H1 (cell line): Measurements from ENCODE around the gene CAMKMT. TPM values are rescaled to one million over a fixed set of nuclear protein-coding genes. Genes with fewer than 3 reads are reported as not detected.

ENCODE experiments used
- CTCF ChIA-PET: fragments of 300-600 bp; sonication (Branson Sonifier 250); formaldehyde crosslinking; loops from one replicate; lab custom pipeline; 2021; ENCODE audit not compliant: partially characterized antibody; lab: Charles Lee
- POLR2A ChIA-PET: fragments of 300-600 bp; sonication (Branson Sonifier 250); formaldehyde crosslinking; loops from one replicate; lab custom pipeline; 2021; ENCODE audit warnings: inconsistent platforms; ENCODE audit not compliant: partially characterized antibody; lab: Charles Lee
- DNase-seq, 2 experiments: peaks; one replicate each; pipeline versions ENCODE4 v3.0.0 to v3.0.0-alpha.2; 2010 to 2022; ENCODE audit warnings: low spot score in 2 of 2, low read depth in 1 of 2, mixed read lengths in 1 of 2
- FAIRE-seq: peaks from 2 replicates; lab custom pipeline; 2011; peaks lifted over from hg19 to GRCh38; lab: Jason Lieb, UNC
- H2AFZ ChIP-seq: 2 replicates; pipeline ENCODE4 v1.8.1; 2012; ENCODE audit warnings: low read length, inconsistent platforms
- H2AK5ac ChIP-seq: 2 replicates; pipeline ENCODE4 v1.6.1; 2013; ENCODE audit warnings: low read depth, low read length
- H2BK120ac ChIP-seq: replicated peaks from 2 replicates; pipeline ENCODE3; 2013; ENCODE audit warnings: low read depth, low read length, inconsistent platforms
- H2BK12ac ChIP-seq: 2 replicates; pipeline ENCODE4 v1.6.1; 2013; ENCODE audit warnings: low read depth, low read length
- H2BK15ac ChIP-seq: 2 replicates; pipeline ENCODE4 v1.6.1; 2013; ENCODE audit warnings: low read length
- H2BK20ac ChIP-seq: 2 replicates; pipeline ENCODE4 v1.6.1; 2013; ENCODE audit warnings: low read length
- H2BK5ac ChIP-seq: 2 replicates; pipeline ENCODE4 v1.6.1; 2013; ENCODE audit warnings: low read depth, low read length
- H3K14ac ChIP-seq: 2 replicates; pipeline ENCODE4 v1.6.1; 2013; ENCODE audit warnings: inconsistent platforms; ENCODE audit not compliant: insufficient read length
- H3K18ac ChIP-seq: 2 replicates; pipeline ENCODE4 v1.6.1; 2013; ENCODE audit warnings: low read length; ENCODE audit errors: extremely low read depth
- H3K23ac ChIP-seq: 2 replicates; pipeline ENCODE4 v1.6.1; 2013; ENCODE audit warnings: inconsistent platforms; ENCODE audit not compliant: insufficient read length
- H3K23me2 ChIP-seq: 2 replicates; pipeline ENCODE4 v1.6.1; 2013; ENCODE audit warnings: low read depth, low read length
- H3K27ac ChIP-seq: 2 replicates; pipeline ENCODE4 v1.6.1; 2011; ENCODE audit warnings: low read depth, low read length, inconsistent platforms
- H3K27me3 ChIP-seq, 4 experiments: replicated peaks in 1 of 4; 1 replicate in 1 of 4; 2 replicates in 3 of 4; pipeline versions ENCODE4 v1.6.1 to v1.8.1; 2011 to 2013; ENCODE audit warnings: low read length in 3 of 4, mild to moderate bottlenecking in 3 of 4, inconsistent platforms in 2 of 4, mixed read lengths in 2 of 4, moderate library complexity in 1 of 4; ENCODE audit not compliant: control insufficient read depth in 3 of 4, insufficient read depth in 3 of 4; ENCODE audit errors: extremely low read depth in 1 of 4
- H3K36me3 ChIP-seq, 4 experiments: 2 replicates each; pipeline versions ENCODE4 v1.6.1 to v1.8.1; 2011 to 2013; ENCODE audit warnings: mild to moderate bottlenecking in 4 of 4, low read length in 3 of 4, moderate library complexity in 2 of 4, control low read depth in 1 of 4, inconsistent platforms in 1 of 4; ENCODE audit not compliant: insufficient read depth in 4 of 4, control insufficient read depth in 2 of 4
- H3K4ac ChIP-seq: replicated peaks from 2 replicates; pipeline ENCODE3; 2013; ENCODE audit warnings: low read length, low read depth, mixed read lengths, inconsistent platforms; ENCODE audit not compliant: insufficient read length
- H3K4me1 ChIP-seq, 4 experiments: replicated peaks in 1 of 4; 1 replicate in 1 of 4; 2 replicates in 3 of 4; pipeline versions ENCODE4 v1.6.1 to v1.8.1; 2011 to 2013; ENCODE audit warnings: low read length in 3 of 4, inconsistent platforms in 2 of 4, mixed read lengths in 1 of 4; ENCODE audit not compliant: insufficient read depth in 4 of 4, control insufficient read depth in 3 of 4
- H3K4me2 ChIP-seq, 2 experiments: 2 replicates each; pipeline versions ENCODE4 v1.6.1 to v1.8.1; 2011 to 2013; ENCODE audit warnings: low read depth in 2 of 2, low read length in 2 of 2, control low read depth in 1 of 2, inconsistent platforms in 1 of 2, mild to moderate bottlenecking in 1 of 2; ENCODE audit not compliant: insufficient read depth in 1 of 2
- H3K4me3 ChIP-seq, 4 experiments: fragments of 200-600, 300-600 bp in 1 of 4; sonication (generic), shearing (Covaris generic), sonication (Bioruptor Twin) in 1 of 4; 2 replicates each; pipeline versions ENCODE4 v1.5.1 to v1.8.1; 2011 to 2016; ENCODE audit warnings: low read length in 4 of 4, low read depth in 3 of 4, control low read depth in 2 of 4, inconsistent platforms in 2 of 4, mild to moderate bottlenecking in 2 of 4, mixed read lengths in 1 of 4, moderate library complexity in 1 of 4; ENCODE audit not compliant: insufficient read depth in 2 of 4; ENCODE audit errors: extremely low read depth in 1 of 4
- H3K56ac ChIP-seq: replicated peaks from 2 replicates; pipeline ENCODE3; 2013; ENCODE audit warnings: low read depth, mild to moderate bottlenecking, mixed read lengths, low read length, inconsistent platforms; ENCODE audit not compliant: insufficient read length
- H3K79me1 ChIP-seq: 2 replicates; pipeline ENCODE4 v1.6.1; 2013; ENCODE audit warnings: low read depth, low read length, control low read depth
- H3K79me2 ChIP-seq, 2 experiments: 2 replicates each; pipeline versions ENCODE4 v1.6.1 to v1.8.1; 2012 to 2013; ENCODE audit warnings: low read length in 2 of 2, mild to moderate bottlenecking in 2 of 2, inconsistent platforms in 1 of 2; ENCODE audit not compliant: insufficient read depth in 2 of 2, control insufficient read depth in 1 of 2
- H3K9ac ChIP-seq, 4 experiments: replicated peaks in 1 of 4; 1 replicate in 1 of 4; 2 replicates in 3 of 4; pipeline versions ENCODE4 v1.6.1 to v1.8.1; 2011 to 2013; ENCODE audit warnings: low read depth in 3 of 4, low read length in 3 of 4, control low read depth in 2 of 4, mild to moderate bottlenecking in 2 of 4, moderate library complexity in 2 of 4, inconsistent platforms in 1 of 4; ENCODE audit errors: extremely low read depth in 1 of 4
- H3K9me3 ChIP-seq, 2 experiments: 2 replicates each; pipeline versions ENCODE4 v1.6.1 to v1.8.1; 2012 to 2013; ENCODE audit warnings: mild to moderate bottlenecking in 2 of 2, moderate library complexity in 2 of 2, control low read depth in 1 of 2, inconsistent platforms in 1 of 2, low read depth in 1 of 2, low read length in 1 of 2, mixed read lengths in 1 of 2; ENCODE audit not compliant: insufficient read depth in 2 of 2
- H4K20me1 ChIP-seq, 2 experiments: replicated peaks in 1 of 2; 2 replicates each; pipeline versions ENCODE3 to v1.8.1; 2011 to 2013; ENCODE audit warnings: inconsistent platforms in 2 of 2, low read length in 2 of 2, mild to moderate bottlenecking in 1 of 2; ENCODE audit not compliant: insufficient read depth in 2 of 2, control insufficient read depth in 1 of 2
- H4K5ac ChIP-seq: 2 replicates; pipeline ENCODE4 v1.6.1; 2013; ENCODE audit warnings: low read length, low read depth, mixed read lengths, inconsistent platforms; ENCODE audit not compliant: insufficient read length
- H4K8ac ChIP-seq: 2 replicates; pipeline ENCODE4 v1.8.0; 2013; ENCODE audit warnings: mild to moderate bottlenecking, moderate library complexity, low read length, inconsistent platforms; ENCODE audit not compliant: insufficient read depth; ENCODE audit errors: extremely low read depth
- H4K91ac ChIP-seq: replicated peaks from 2 replicates; pipeline ENCODE3; 2013; ENCODE audit warnings: low read length, mixed read lengths, inconsistent platforms; ENCODE audit not compliant: insufficient read length
- ATF3 ChIP-seq: IDR thresholded peaks from 2 replicates; pipeline ENCODE4 v1.6.1; 2011; ENCODE audit warnings: low read depth, mild to moderate bottlenecking, low read length; ENCODE audit not compliant: insufficient read depth
- BACH1 ChIP-seq: IDR thresholded peaks from 2 replicates; pipeline ENCODE4 v1.6.1; 2012; ENCODE audit warnings: low read length, improper control_type of control experiment
- JUND ChIP-seq: IDR thresholded peaks from 2 replicates; pipeline ENCODE4 v1.6.1; 2011; ENCODE audit warnings: mild to moderate bottlenecking, improper control_type of control experiment, low read length
- KDM4A ChIP-seq: IDR thresholded peaks from one replicate; pipeline ENCODE4 v1.7.1; 2012; ENCODE audit warnings: low read depth, mild to moderate bottlenecking, moderate library complexity, low read length, inconsistent platforms; ENCODE audit not compliant: severe bottlenecking
- KDM5A ChIP-seq: fragments of 200-600 bp; IDR thresholded peaks from 2 replicates; pipeline ENCODE4 v1.7.1; 2012; ENCODE audit warnings: mild to moderate bottlenecking, low read length, inconsistent platforms, mixed read lengths
- NANOG ChIP-seq: IDR thresholded peaks from 2 replicates; pipeline ENCODE4 v1.6.1; 2011; ENCODE audit warnings: low read length, low read depth, mild to moderate bottlenecking, inconsistent platforms; ENCODE audit not compliant: insufficient read depth, poor library complexity, severe bottlenecking
- POU5F1 ChIP-seq: IDR thresholded peaks from 2 replicates; pipeline ENCODE4 v1.6.1; 2011; ENCODE audit warnings: low read depth, mild to moderate bottlenecking, low read length, moderate library complexity
- SIRT6 ChIP-seq: IDR thresholded peaks from one replicate; pipeline ENCODE4 v1.7.1; 2012; ENCODE audit warnings: low read length, inconsistent platforms
- SRF ChIP-seq: IDR thresholded peaks from 2 replicates; pipeline ENCODE4 v1.6.1; 2011; ENCODE audit warnings: mild to moderate bottlenecking, low read depth, low read length, moderate library complexity
- SUZ12 ChIP-seq: fragments of 200-600 bp; sonication (generic); IDR thresholded peaks from 2 replicates; pipeline ENCODE4 v1.6.1; 2012; ENCODE audit warnings: mild to moderate bottlenecking, inconsistent platforms, low read length, moderate library complexity, mixed read lengths
- TAF7 ChIP-seq: optimal IDR thresholded peaks from 2 replicates; pipeline ENCODE3; 2011; ENCODE audit warnings: low read depth, mild to moderate bottlenecking, inconsistent platforms, low read length, moderate library complexity, borderline replicate concordance
- YY1 ChIP-seq: IDR thresholded peaks from 2 replicates; pipeline ENCODE4 v1.6.1; 2011; ENCODE audit warnings: low read depth, mild to moderate bottlenecking, low read length
- ZNF274 ChIP-seq: IDR thresholded peaks from 2 replicates; pipeline ENCODE4 v1.7.0; 2012; ENCODE audit warnings: low read length, borderline replicate concordance; ENCODE audit errors: extremely low read depth
- WGBS, 2 experiments: shearing (Covaris generic) in 1 of 2; methylation state at CpG; one replicate each; pipeline versions ENCODE4 v1.1.6 to v1.1.7; 2013 to 2015; ENCODE audit warnings: low lambda C conversion rate in 2 of 2, mixed read lengths in 2 of 2, inconsistent platforms in 1 of 2, low coverage in 1 of 2, missing lambda C conversion rate in 1 of 2; ENCODE audit not compliant: insufficient replicate concordance in 2 of 2, insufficient coverage in 1 of 2, insufficient read length in 1 of 2; ENCODE audit errors: extremely low coverage in 1 of 2, missing lambda C conversion rate in 1 of 2; 5-methylcytosine and 5-hydroxymethylcytosine counted together
- polyA plus RNA-seq, 7 experiments: library from polyadenylated mRNA; depleted of rRNA in 3 of 7; stranded (reverse) in 5 of 7; unstranded in 2 of 7; fragments of >200 nt in 5 of 7; fragments of 200-250 nt in 2 of 7; gene quantifications; 1 replicate in 5 of 7; 2 replicates in 1 of 7; 4 replicates in 1 of 7; pipeline versions ENCODE4 v1.2.1 to v1.2.3, GENCODE V29; 2011 to 2013; ENCODE audit warnings: missing spikeins in 2 of 7, mixed read lengths in 2 of 7
- total RNA-seq: library from RNA; stranded (reverse); fragmentation: NEBNext Ultra II Directional; extraction: Animal tissue kit (Norgen Biotek cat#: 25700); gene quantifications from 2 replicates; pipeline ENCODE4 v1.2.1, GENCODE V29; 2021

CAMKMT gene
- total and polyA plus RNA-seq, 2 of the 8 experiments (the other 6 are each of a cell fraction or from before 2014, with no cell fraction given): 14.7 to 22.4 TPM

- Histone ChIP-seq H3K4me1 (peaks cover 3 to 9% (median 5%) of the 10 kb centered on the region in 4 experiments; a peak in 4 of 7 replicates), H3K79me2 (no peaks in the 10 kb centered on the region), H2AFZ (no peak overlapping the region), H4K91ac (no peak overlapping the region), H3K23ac (no peak overlapping the region), H2BK20ac (no peak overlapping the region), H3K4me2 (no peak overlapping the region), H3K4me3 (no peak overlapping the region), H3K14ac (no peak overlapping the region), H2AK5ac (no peak overlapping the region), H3K9me3 (no peaks in the 10 kb centered on the region), H4K5ac (no peak overlapping the region), H3K27me3 (no peaks in the 10 kb centered on the region; a peak in 2 of 7 replicates), H3K23me2 (no peaks in the 10 kb centered on the region), H3K18ac (no peak overlapping the region), H2BK15ac (no peak overlapping the region), H3K79me1 (no peaks in the 10 kb centered on the region), H2BK12ac (no peak overlapping the region), H2BK5ac (no peak overlapping the region), H3K56ac (no peak overlapping the region), H3K4ac (no peak overlapping the region), H4K8ac (no peak overlapping the region), H4K20me1 (no peaks in the 10 kb centered on the region), H3K36me3 (no peaks in the 10 kb centered on the region), H3K9ac (no peak overlapping the region), H2BK120ac (no peak overlapping the region), H3K27ac (no peak overlapping the region)
- 91% methylated on average over 21 of the region's 22 CpGs; no CpG with 5 or more reads in 1 of the 2 experiments for WGBS, 2 experiments
- FAIRE-seq: no peak
- ChIA-PET POLR2A (no interaction called here), CTCF (no interaction called here)
- no peak for DNase-seq
- TF ChIP-seq ATF3: no peak
- TF ChIP-seq SUZ12: no peak
- no peak for TF ChIP-seq POU5F1
- TF ChIP-seq KDM4A: no peak
- no peak for TF ChIP-seq JUND
- TF ChIP-seq BACH1: no peak
- TF ChIP-seq YY1: no peak
- TF ChIP-seq KDM5A: no peak
- TF ChIP-seq SRF: no peak
- no peak for TF ChIP-seq ZNF274
- no peak for TF ChIP-seq TAF7
- no peak for TF ChIP-seq SIRT6
- no peak for TF ChIP-seq NANOG
Measured at GRCh38 chr2:44810892-44811530, 449.3 kb downstream of the CAMKMT start.
